GM19468 (cell line): ENCODE data around the gene DOCK10.
"Not testable (repeated sequence)": the region's sequence is repeated elsewhere in the genome, so short reads cannot be mapped to it uniquely, and the experiment has no call there.

Experiments
- ATAC-seq: cut with Tn5 transposase; IDR thresholded peaks from one replicate; pipeline ENCODE4 v1.9.1; 2021; ENCODE audit warnings: mild to moderate bottlenecking, moderate library complexity, moderate number of reproducible peaks; ENCODE audit not compliant: unreplicated experiment; ENCODE audit errors: extremely low read depth

DOCK10 gene

GRCh38 chr2:224952936-224953657 is 89.2 kb downstream of the DOCK10 start:
- peak; percentile 38 for ATAC-seq

GRCh38 chr2:224951723-224952481 is 90.4 kb downstream of the DOCK10 start:
- no peak for ATAC-seq

- ATAC-seq = no peak
Measured at GRCh38 chr2:224948859-224949258, 93.4 kb downstream of the DOCK10 start.

GRCh38 chr2:224948005-224948404 is 94.3 kb downstream of the DOCK10 start:
- ATAC-seq = no peak

- no peak for ATAC-seq
Measured at GRCh38 chr2:224947566-224947965, 94.7 kb downstream of the DOCK10 start.

- peak; percentile 82 for ATAC-seq
Measured at GRCh38 chr2:224946895-224947294, 95.4 kb downstream of the DOCK10 start.

GRCh38 chr2:224944707-224945547 is 97.3 kb downstream of the DOCK10 start:
- ATAC-seq = no peak

GRCh38 chr2:224943601-224944041 is 98.6 kb downstream of the DOCK10 start:
- not testable (repeated sequence) for ATAC-seq

- no peak for ATAC-seq
Measured at GRCh38 chr2:224941960-224942359, 100.3 kb downstream of the DOCK10 start.

- ATAC-seq = no peak
Measured at GRCh38 chr2:224940618-224941017, 101.7 kb downstream of the DOCK10 start.

- peak; percentile 17 for ATAC-seq
Measured at GRCh38 chr2:224938651-224939182, 103.6 kb downstream of the DOCK10 start.

GRCh38 chr2:224937887-224938286 is 104.4 kb downstream of the DOCK10 start:
- ATAC-seq = peak; percentile 73

- no peak for ATAC-seq
Measured at GRCh38 chr2:224934526-224935188, 107.6 kb downstream of the DOCK10 start.

- no peak for ATAC-seq
Measured at GRCh38 chr2:224933431-224933830, 108.8 kb downstream of the DOCK10 start.

GRCh38 chr2:224932522-224932921 is 109.7 kb downstream of the DOCK10 start:
- no peak for ATAC-seq

- no peak for ATAC-seq
Measured at GRCh38 chr2:224931956-224932355, 110.3 kb downstream of the DOCK10 start.

GRCh38 chr2:224930990-224931389 is 111.3 kb downstream of the DOCK10 start:
- ATAC-seq = no peak

- ATAC-seq = no peak
Measured at GRCh38 chr2:224930124-224930523, 112.1 kb downstream of the DOCK10 start.

- ATAC-seq = no peak
Measured at GRCh38 chr2:224929512-224929911, 112.8 kb downstream of the DOCK10 start.

GRCh38 chr2:224927646-224928173 is 114.6 kb downstream of the DOCK10 start:
- no peak for ATAC-seq
